Vagina (tissue), 2 donors: ENCODE measurements around the gene TUBB3. TPM values are rescaled to one million over a fixed set of nuclear protein-coding genes. Genes with fewer than 3 reads are reported as not detected.
A peak's percentile ranks its signal among the peaks of the same experiment; 100 is the strongest.

Experiments
- DNase-seq, 2 donors: peaks; one replicate each; pipeline ENCODE4 v3.0.0-alpha.2; 2017; ENCODE audit errors: extremely low spot score in 2 of 2
- H3K27ac ChIP-seq: fragments of 200-600 bp; sonication (generic); one replicate; pipeline ENCODE4 v1.5.1; 2019
- H3K27me3 ChIP-seq: fragments of 200-600 bp; sonication (generic); one replicate; pipeline ENCODE4 v1.5.1; 2019
- H3K36me3 ChIP-seq, 2 donors: fragments of 200-600 bp; sonication (generic); one replicate each; pipeline ENCODE4 v1.5.1; 2017 to 2019
- H3K4me1 ChIP-seq: fragments of 200-600 bp; sonication (generic); one replicate; pipeline ENCODE4 v1.5.1; 2019
- H3K4me3 ChIP-seq, 2 donors: fragments of 200-600 bp; sonication (generic); 1 replicate in 1 of 2; 2 replicates in 1 of 2; pipeline ENCODE4 v1.5.1; 2016 to 2019
- H3K9me3 ChIP-seq: fragments of 200-600 bp; sonication (generic); one replicate; pipeline ENCODE4 v1.5.1; 2019
- CTCF ChIP-seq, 3 experiments: fragments of 450-650 bp in 2 of 3; fragments of 200-600 bp in 1 of 3; sonication (generic) in 1 of 3; IDR thresholded peaks; one replicate each; pipeline ENCODE4 v1.5.1; 2017 to 2019; ENCODE audit warnings: antibody characterized with exemption in 3 of 3, mild to moderate bottlenecking in 2 of 3, moderate library complexity in 2 of 3
- POLR2A ChIP-seq, 2 donors: fragments of 450-650 bp; IDR thresholded peaks; one replicate each; pipeline ENCODE4 v1.6.1; 2017; ENCODE audit warnings: antibody characterized with exemption in 2 of 2, mild to moderate bottlenecking in 2 of 2, moderate library complexity in 2 of 2
- POLR2AphosphoS5 ChIP-seq, 2 donors: sonication (generic); formaldehyde crosslinking; IDR thresholded peaks; one replicate each; pipeline ENCODE4 v1.9.0; 2017; ENCODE audit warnings: antibody characterized with exemption in 2 of 2, mild to moderate bottlenecking in 2 of 2, low read depth in 1 of 2; ENCODE audit not compliant: insufficient read depth in 1 of 2
- intact Hi-C: fragments of 100-400 bp; cut with DNase I; formaldehyde crosslinking; loops from one replicate; pipeline ENCODE4 v1.15.1; 2023
- total RNA-seq: library from RNA; depleted of rRNA; stranded (reverse); fragments of >200 nt; gene quantifications from one replicate; pipeline ENCODE4 v1.2.3, GENCODE V29; 2016

TUBB3 gene
- total RNA-seq, 1 donor from 2014 or later: 19.2 TPM

GRCh38 chr16:89949756-89950155 lies 26.6 kb downstream of the TUBB3 start:
- TF ChIP-seq POLR2AphosphoS5 (IDR thresholded peaks at IDR 0.05; ENCODE audit: insufficient read depth in 1 of 2, low read depth in 1 of 2) (no peak), CTCF (IDR thresholded peaks at IDR 0.05) (no peak), POLR2A (IDR thresholded peaks at IDR 0.05) (no peak)
- intact Hi-C loops: no loop called here
- Histone ChIP-seq H3K4me3 (peak overlapping the region in 1 of 2 donors; percentile 54), H3K9me3 (no peaks in the 10 kb centered on the region), H3K36me3 (no peaks in the 10 kb centered on the region), H3K27me3 (no peaks in the 10 kb centered on the region), H3K27ac (peak overlapping the region; percentile 53), H3K4me1 (peaks cover 20% of the 10 kb centered on the region)
- no peak for DNase-seq

DNA sequence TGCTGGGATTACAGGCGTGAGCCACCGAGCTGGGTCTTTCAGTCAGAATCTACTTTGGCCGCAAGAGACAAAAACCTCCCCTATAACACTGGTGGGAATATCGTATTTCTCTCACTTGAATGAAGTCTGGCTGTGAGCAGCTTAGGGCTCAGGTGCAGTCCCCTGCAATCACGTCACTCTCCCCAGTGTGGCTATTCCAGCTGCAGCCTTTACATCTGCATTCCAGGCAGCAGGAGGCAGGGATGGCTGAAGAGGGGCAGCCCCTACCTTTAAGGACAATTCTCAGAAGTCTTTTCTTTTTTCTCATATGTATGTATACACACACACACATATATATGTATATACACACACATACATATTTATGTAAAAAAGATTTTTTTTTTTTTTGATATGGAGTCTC lies 28.4 kb downstream of the TUBB3 start:
- H3K27ac ChIP-seq: no peak overlapping the region
- intact Hi-C loops: no loop called here
- peaks cover 0 to 6% of the 10 kb centered on the region in 2 donors for H3K36me3 ChIP-seq
- H3K9me3 ChIP-seq: no peaks in the 10 kb centered on the region
- TF ChIP-seq POLR2A (IDR thresholded peaks at IDR 0.05) (no peak), POLR2AphosphoS5 (IDR thresholded peaks at IDR 0.05; ENCODE audit: insufficient read depth in 1 of 2, low read depth in 1 of 2) (no peak), CTCF (IDR thresholded peaks at IDR 0.05) (no peak)
- H3K27me3 ChIP-seq: no peaks in the 10 kb centered on the region
- H3K4me3 ChIP-seq: no peak overlapping the region
- no peak for DNase-seq
- H3K4me1 ChIP-seq: peaks cover 20% of the 10 kb centered on the region

- Histone ChIP-seq H3K36me3 (peaks cover 0 to 6% of the 10 kb centered on the region in 2 donors), H3K4me3 (no peak overlapping the region), H3K27me3 (no peaks in the 10 kb centered on the region), H3K4me1 (peaks cover 20% of the 10 kb centered on the region), H3K9me3 (no peaks in the 10 kb centered on the region), H3K27ac (no peak overlapping the region)
- DNase-seq: no peak
- TF ChIP-seq POLR2A (IDR thresholded peaks at IDR 0.05): no peak
- TF ChIP-seq POLR2AphosphoS5 (IDR thresholded peaks at IDR 0.05; ENCODE audit: insufficient read depth in 1 of 2, low read depth in 1 of 2): no peak
- no peak for TF ChIP-seq CTCF (IDR thresholded peaks at IDR 0.05)
- intact Hi-C loops: no loop called here
Observed at GRCh38 chr16:89952049-89952448, 28.9 kb downstream of the TUBB3 start.

DNA sequence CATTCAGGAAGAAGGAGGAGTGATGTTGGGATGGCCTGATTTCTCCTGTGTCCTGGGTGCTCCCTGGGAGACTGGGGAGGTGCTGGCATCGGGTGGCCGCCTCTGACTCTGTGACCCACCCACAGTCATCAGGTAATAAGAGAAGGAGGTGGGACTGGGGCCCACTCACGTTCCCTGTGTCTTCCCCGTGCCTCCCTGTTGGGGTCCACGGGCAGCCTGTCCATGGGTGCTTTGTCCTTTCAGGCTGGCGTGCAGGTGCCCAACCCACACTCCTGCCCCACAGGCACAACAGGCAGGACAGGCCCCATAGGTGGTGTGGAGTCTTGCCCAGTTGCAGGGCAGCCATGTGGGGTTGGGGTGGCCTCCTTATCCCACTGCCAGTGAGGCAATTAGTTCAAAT lies 29.4 kb downstream of the TUBB3 start:
- intact Hi-C loops: no loop called here
- H3K27me3 ChIP-seq: no peaks in the 10 kb centered on the region
- peaks cover 0 to 7% of the 10 kb centered on the region in 2 donors for H3K36me3 ChIP-seq
- DNase-seq: no peak
- TF ChIP-seq CTCF (IDR thresholded peaks at IDR 0.05): no peak
- no peak for TF ChIP-seq POLR2AphosphoS5 (IDR thresholded peaks at IDR 0.05; ENCODE audit: insufficient read depth in 1 of 2, low read depth in 1 of 2)
- no peak for TF ChIP-seq POLR2A (IDR thresholded peaks at IDR 0.05)
- H3K4me1 ChIP-seq: peaks cover 18% of the 10 kb centered on the region
- no peak overlapping the region for H3K27ac ChIP-seq
- H3K4me3 ChIP-seq: no peak overlapping the region
- no peaks in the 10 kb centered on the region for H3K9me3 ChIP-seq

DNA sequence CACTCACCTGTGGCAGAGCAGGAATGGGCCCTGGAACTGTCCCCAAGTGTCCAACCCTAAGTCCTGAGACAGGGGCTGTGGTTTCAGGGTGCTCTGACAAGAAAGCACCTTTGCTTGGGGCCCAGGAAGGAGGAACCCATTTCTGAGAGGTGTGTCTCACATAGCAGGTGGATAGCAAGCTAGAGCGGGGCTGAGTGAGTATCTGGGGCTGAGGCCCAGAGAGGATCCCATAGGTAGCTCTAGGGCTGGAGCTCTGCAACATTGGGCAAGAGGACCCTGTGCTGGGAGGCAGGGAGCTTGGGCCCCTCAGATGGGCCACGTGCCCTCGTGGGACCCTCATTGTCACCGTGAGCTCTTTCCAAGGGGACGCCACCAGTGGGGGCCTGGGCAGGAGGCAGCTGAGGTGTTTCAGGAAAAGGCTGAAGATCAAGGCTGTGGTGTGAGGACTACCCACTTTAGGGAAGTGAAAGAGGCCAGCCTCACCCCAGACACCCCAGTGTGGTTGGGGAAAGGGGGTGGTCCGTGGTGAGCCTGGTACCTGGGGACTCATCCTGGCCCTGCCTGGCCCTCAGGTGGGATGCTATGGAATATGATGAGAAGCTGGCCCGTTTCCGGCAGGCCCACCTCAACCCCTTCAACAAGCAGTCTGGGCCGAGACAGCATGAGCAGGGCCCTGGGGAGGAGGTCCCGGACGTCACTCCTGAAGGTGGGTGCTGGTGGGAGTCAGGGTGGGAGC lies 30.7 kb downstream of the TUBB3 start:
- Histone ChIP-seq H3K36me3 (peaks cover 0 to 17% of the 10 kb centered on the region in 2 donors), H3K4me1 (peaks cover 11% of the 10 kb centered on the region), H3K27me3 (no peaks in the 10 kb centered on the region), H3K4me3 (no peak overlapping the region), H3K27ac (no peak overlapping the region), H3K9me3 (no peaks in the 10 kb centered on the region)
- DNase-seq: no peak
- intact Hi-C loops: no loop called here
- TF ChIP-seq POLR2AphosphoS5 (IDR thresholded peaks at IDR 0.05; ENCODE audit: insufficient read depth in 1 of 2, low read depth in 1 of 2): no peak
- no peak for TF ChIP-seq CTCF (IDR thresholded peaks at IDR 0.05)
